ENCODE data around the gene NKX2-8.
"Not testable (repeated sequence)": the region's sequence is repeated elsewhere in the genome, so short reads cannot be mapped to it uniquely, and the experiment has no call there.

Gene NKX2-8

GRCh38 chr14:36579573-36580140 lies 2.8 kb downstream of the NKX2-8 start:
- DNase-seq: no peak

GRCh38 chr14:36579001-36579555 lies 3.3 kb downstream of the NKX2-8 start:
- DNase-seq: no peak

GRCh38 chr14:36570065-36570464 lies 12.3 kb downstream of the NKX2-8 start:
- DNase-seq: no peak

DNA sequence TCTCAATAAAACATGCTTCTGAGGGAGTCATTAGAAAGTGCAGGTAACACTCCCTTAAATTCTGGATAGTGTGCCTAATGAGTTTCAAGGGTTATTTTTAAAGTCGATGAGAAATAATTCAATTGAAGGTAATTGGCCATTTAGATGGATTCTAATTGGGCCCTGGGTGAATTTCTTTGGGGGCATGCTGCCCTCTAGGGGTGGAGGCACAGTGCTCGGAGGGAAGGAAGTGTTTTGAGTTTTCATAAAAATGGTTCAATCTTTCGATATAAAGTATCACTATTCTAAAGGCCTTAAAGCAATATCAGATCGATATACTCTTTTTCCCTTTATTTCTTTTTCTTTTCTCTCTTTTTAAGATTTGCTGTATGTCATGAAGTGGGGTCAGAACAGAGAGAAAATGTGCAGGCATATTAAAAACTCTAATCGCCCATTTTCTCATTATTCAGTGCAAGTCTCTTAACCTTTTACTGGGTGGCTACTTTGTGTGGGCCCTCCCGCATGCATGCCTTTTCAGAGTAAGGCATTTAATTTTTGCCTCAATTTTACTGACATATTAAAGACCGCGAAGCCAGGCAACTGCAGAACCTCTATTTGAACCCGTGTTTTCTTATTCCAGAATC lies 25.5 kb downstream of the NKX2-8 start:
- peak; percentile 49 for DNase-seq

DNA sequence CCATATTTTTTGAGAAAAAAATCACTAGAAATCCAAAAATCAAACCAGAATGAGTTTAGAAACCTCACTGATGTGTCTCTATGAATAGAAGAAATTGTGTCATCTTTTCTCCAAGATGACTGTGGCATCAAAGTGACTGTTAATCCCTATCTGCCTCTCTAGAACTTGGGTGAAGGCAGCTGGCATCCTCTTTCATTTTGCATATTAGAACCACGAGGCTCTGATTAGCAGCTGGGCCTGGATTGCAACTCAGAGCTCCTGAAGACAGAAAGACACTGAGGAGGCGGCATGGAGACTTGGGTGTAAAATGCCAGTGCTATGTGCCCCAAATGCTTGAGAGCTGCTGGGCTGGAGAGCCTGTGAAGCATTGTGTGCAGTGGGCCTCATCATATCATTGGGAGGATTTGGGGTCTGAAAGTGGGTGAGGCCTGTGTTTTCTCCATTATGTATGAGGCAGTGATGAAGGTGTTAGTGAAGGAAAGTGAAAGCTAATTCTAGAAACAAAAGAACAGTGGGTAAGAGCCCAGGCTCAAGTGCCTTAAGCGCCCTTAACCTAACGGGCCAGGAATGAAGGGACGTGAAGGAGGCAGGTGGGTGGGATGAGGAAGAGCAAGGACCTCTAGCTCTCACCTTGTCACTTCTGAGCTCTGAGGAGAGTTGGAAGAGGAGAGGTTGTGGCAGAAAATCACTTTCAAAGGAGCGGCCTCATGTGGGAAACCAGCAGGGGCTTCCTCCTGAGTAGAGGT lies 26.2 kb downstream of the NKX2-8 start:
- no peak for DNase-seq

DNA sequence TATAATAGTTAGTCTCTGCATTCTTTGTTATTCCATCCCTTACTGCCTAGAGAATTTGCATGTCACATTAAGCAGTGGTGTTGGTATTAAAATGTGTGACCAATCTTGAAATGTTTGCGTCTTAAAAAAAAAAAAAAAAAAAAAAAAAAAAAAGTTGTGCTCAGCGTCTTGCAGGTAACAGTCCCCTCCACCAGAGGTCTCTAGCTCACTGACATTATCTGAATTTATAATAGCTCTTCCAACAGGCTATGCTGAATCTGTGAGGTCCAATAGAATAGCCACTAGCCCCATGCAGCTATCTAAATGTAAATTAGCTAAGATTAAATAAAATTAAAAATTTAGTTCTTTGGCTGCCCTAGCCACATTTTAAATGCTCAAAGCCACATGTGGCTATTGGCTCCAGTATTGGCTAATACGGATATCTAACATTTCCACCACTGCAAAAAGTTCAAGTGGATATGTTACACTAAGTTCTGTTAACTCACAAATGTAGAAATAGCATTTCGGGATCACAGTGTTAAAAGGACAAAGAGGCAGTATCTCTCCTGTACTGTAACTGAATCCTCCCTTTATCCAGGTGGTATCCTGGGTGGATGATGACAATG lies 28.7 kb downstream of the NKX2-8 start:
- peak; percentile 8 for DNase-seq

DNA sequence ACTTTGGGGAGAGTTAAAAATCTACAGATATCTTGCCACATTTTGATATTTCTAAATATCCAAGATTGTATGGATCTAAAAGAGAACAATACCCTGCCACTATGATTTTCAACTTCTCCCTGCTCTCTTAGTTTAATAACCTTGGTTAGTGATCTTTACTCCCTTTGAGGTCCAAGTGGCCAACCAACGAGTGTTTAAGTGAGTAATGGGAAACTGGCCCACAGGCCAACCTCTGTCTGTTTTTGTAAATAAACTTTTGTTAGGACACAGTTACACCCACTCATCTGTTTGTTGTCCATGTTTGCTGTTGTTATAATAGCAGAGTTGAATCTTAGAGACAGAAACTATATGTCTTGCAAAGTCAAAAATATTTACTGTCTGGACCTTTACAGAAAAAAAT lies 31.5 kb downstream of the NKX2-8 start:
- DNase-seq: no peak

- not testable (repeated sequence) for DNase-seq
These were observed 38.1 kb downstream of the NKX2-8 start for GRCh38 chr14:36544280-36544679.

DNA sequence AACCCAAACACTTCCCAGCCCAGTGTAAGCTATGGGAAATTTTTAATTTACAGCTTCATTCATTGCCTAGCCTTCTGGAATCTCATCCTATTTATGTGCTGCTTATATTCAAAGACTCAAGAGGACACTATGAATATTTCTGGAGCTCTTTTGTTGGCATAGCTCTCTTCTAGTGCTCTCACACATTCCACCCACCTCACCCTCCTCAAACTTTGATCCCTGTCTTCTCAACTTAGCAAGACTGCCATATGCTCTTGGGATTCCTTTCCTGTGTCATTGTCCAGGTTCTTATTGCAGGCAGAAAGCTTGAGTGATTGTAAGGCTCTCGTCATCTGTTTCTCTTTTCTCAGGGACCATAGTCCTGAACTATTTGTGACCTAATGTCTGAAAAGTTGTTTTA lies 44.4 kb downstream of the NKX2-8 start:
- DNase-seq: no peak

All from NCI-H1694 (cell line).